ENCODE results near the gene CDH23. TPM values are rescaled to one million over a fixed set of nuclear protein-coding genes. Genes with fewer than 3 reads are reported as not detected.

Gene CDH23
- total and polyA plus RNA-seq, 9 of the 15 experiments (the other 6 are each of a cell fraction or from before 2014, with no cell fraction given), result 0.18 to 1.2 (median 0.47) TPM

GRCh38 chr10:71795248-71795647 is 398.5 kb downstream of the CDH23 start (continued):
- TF ChIP-seq ZBTB40 (IDR thresholded peaks at IDR 0.05), result 0 out of 2 replicates have a peak, but pooled peaks have one; percentile 30
- peak; percentile 31; the same call in 1 of the 2 replicates for TF ChIP-seq ZBTB40 (CRISPR knock-in tag; IDR thresholded peaks at IDR 0.05)
- TF ChIP-seq ZNF274 (IDR thresholded peaks at IDR 0.05; ENCODE audit: borderline replicate concordance, low read depth, low read length), result no peak
- peak; percentile 79 for TF ChIP-seq SMAD4 (CRISPR knock-in tag; conservative IDR thresholded peaks at IDR 0.05)
- TF ChIP-seq ZBED1 (IDR thresholded peaks at IDR 0.05), result no peak
- no peak for TF ChIP-seq ZZZ3 (IDR thresholded peaks at IDR 0.05)
- no peak for TF ChIP-seq PHF8 (IDR thresholded peaks at IDR 0.05; ENCODE audit: borderline replicate concordance, low read length)
- TF ChIP-seq SETDB1 (IDR thresholded peaks at IDR 0.05; ENCODE audit: low read length), result no peak
- TF ChIP-seq ELF4 (CRISPR knock-in tag; IDR thresholded peaks at IDR 0.05), result peak; percentile 68
- TF ChIP-seq KHSRP (IDR thresholded peaks at IDR 0.05), result no peak
- no peak for TF ChIP-seq MLLT1 (IDR thresholded peaks at IDR 0.05)
- TF ChIP-seq HNRNPUL1 (IDR thresholded peaks at IDR 0.05; ENCODE audit: low read length), result no peak
- TF ChIP-seq ZNF444 (CRISPR knock-in tag; IDR thresholded peaks at IDR 0.05), result no peak
- TF ChIP-seq BCOR (IDR thresholded peaks at IDR 0.05), result no peak
- no peak for TF ChIP-seq NFRKB (IDR thresholded peaks at IDR 0.05; ENCODE audit: low read depth)
- no peak for TF ChIP-seq ZFX (CRISPR knock-in tag; IDR thresholded peaks at IDR 0.05)
- no peak for TF ChIP-seq ZNF695 (CRISPR knock-in tag; IDR thresholded peaks at IDR 0.05)
- no peak for TF ChIP-seq PURB (CRISPR knock-in tag; IDR thresholded peaks at IDR 0.05; ENCODE audit: low read depth)
- no peak for TF ChIP-seq ELK1 (CRISPR knock-in tag; IDR thresholded peaks at IDR 0.05)
